Myometrial cell (primary cell): ENCODE results near the gene ATPAF1. TPM values are rescaled to one million over a fixed set of nuclear protein-coding genes. Genes with fewer than 3 reads are reported as not detected.

Source experiments
- total RNA-seq: library from RNA; depleted of rRNA; stranded (reverse); fragments of >200 nt; gene quantifications from 2 replicates; pipeline ENCODE4 v1.2.3, GENCODE V29; 2015

ATPAF1 gene
- 61.5 and 78.1 TPM in 2 replicates for total RNA-seq

DNA sequence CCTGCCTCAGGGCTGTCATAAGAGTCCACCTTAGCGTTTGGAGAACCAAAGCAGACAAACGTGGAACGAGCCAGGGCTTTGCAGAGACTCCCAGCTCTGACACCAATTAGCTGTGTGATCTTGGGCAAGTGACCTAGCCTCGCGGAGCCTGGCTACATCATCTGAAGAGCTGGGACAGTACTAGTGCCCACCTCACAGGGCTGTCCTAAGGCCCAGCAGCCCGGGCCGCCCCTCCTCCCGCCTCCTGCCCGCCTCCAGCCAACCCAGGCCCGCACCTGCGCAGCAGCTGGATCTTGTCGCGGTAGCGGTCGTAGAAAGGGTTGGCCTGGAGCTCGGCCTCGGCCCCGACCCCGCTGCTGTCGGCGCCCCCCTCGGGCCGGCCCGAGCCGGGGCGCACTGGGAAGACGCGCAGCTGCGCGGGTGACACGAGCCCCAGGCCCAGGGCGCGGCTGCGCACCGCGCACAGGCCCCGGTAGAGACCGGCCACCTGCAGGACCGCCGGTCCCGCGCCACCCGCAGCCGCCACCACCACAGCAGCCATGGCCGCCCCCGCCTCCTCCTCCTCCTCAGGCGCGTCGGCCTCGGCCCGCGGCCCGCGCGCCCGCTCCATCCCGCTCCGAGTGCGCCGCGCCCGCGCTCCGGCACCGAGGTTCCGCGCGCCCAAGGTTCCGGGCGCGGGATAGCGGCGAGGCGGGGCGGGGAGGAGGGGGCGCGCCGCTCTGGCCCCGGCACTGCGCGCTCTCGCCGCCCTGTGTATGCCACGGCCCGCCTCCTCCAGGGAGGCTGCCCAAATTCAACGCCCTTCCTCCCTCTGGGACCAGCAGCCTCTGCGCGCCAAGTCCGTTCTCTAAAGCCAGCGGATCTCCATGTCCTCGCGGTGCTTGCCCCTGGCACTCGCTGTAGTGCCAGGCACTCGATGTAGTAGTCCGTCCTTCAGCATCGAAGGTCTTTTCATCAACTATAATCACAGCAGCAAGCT lies at the start of gene ATPAF1:
TSS of gene ATPAF1 (minus strand) at position 583 of the 979 bp plus-strand sequence. CDS start at position 541, 42 bp downstream.

GRCh38 chr1:46671554-46671953 lies 3.4 kb upstream of the ATPAF1 start, which contains the start of gene TEX38:
Gene TEX38, plus strand, starts transcription at chr1:46671854. Its CDS starts 81 bp downstream, at chr1:46671935.

DNA sequence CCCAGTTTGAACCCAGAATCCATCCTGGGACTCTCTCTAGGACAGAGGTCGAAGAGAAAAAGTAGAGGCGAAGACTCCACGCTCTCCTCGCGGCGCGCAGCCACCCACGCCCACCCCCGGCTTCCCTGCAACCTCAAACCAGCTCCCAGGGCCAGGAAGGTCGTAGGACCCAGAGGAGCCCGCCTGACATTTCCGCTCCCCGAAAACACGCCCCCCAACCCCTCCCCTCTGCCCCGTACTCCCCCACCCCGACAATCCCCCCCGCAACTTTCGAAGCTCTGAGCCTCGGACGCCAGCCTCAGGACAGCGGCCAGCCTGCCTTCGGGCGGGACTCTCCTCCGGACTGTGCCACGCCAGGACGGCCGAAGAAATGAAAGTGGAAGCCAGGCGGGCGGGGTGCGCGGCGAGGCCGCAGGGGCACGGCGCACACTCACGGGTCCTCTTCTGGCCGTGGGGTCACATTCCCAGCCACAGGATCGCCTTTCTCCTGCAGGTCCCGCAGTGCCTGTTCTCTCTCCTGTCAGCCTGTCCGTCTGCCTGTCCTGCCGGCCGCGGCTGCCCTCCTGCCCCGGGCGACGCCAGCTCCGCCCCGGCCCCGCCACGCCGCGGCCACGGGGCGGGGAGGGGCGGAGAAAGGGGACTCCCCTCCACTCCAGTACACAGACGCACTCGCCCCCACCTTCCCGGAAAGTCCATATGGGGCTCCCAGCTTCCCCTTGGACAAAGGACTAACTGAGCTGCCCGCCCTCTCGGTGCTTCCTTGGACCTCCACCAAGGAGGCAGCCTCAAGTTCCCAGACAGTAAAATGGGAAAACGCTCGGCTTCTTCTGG lies 51.7 kb downstream of the ATPAF1 start, which contains the start of gene MOB3C:
TSS of gene MOB3C (minus strand) at position 535 of the 831 bp plus-strand sequence. CDS start 3,490 bp downstream, outside the sequence.

DNA sequence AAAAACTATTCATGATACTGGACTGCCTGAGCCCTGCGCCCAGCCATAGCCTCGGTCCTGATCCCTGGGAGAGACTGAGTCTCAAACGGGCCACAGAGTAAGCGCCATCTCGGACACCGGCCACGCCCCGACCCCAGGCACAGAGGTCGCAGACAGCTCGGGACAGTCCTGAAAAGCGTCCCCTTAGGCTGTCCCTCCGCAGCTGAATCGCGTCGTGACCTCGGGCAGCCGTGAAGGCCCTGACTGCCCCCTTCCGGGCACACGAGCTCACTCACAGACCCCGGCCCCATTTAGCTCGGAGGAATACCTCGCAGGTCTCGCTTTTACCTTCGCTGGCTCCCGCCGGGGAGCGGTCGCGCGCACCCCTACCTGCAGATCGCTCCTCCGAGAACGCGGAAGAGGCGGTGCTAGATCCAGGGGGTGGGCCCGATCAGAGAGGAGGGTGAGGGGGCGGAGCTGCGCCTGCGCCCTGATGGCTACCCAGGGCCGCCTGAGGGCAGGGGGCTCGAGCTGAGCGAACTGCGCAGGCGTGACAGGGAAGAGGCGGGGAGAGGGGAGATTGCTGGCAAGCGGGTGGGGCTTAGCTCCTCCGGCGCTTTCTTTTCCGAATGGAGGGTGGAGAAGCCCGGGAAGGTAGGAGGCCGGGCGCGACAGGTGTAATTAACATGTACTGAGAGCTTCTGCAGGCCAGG lies 64.2 kb downstream of the ATPAF1 start, which contains the start of gene MKNK1:
TSS of gene MKNK1 (minus strand) at position 411 of the 692 bp plus-strand sequence. CDS start 20,941 bp downstream, outside the sequence.

Other genes with a start within 250 kb of the ATPAF1 start
- not detected in 2 replicates for gene DMBX1, start 178.5 kb downstream of the ATPAF1 start, total RNA-seq
- gene KNCN, start 116.7 kb downstream of the ATPAF1 start, total RNA-seq, result not detected in 2 replicates
- gene MKNK1, start 64.1 kb downstream of the ATPAF1 start, total RNA-seq, result 10.1 and 11.9 TPM in 2 replicates
- 8.6 and 10.6 TPM in 2 replicates for gene MOB3C, start 51.6 kb downstream of the ATPAF1 start, total RNA-seq
- gene TEX38, start 3.5 kb upstream of the ATPAF1 start, total RNA-seq, result not detected in 2 replicates
- 35.5 and 36.3 TPM in 2 replicates for gene EFCAB14, start 50.8 kb upstream of the ATPAF1 start, total RNA-seq
- not detected in 2 replicates for gene CYP4B1, start 130.7 kb upstream of the ATPAF1 start, total RNA-seq